GM18867 (cell line): ENCODE measurements around the gene PM20D2.

ENCODE experiments used
- ATAC-seq: cut with Tn5 transposase; IDR thresholded peaks from one replicate; pipeline ENCODE4 v1.9.1; 2021; ENCODE audit warnings: mild to moderate bottlenecking, moderate library complexity; ENCODE audit not compliant: unreplicated experiment

PM20D2 gene

DNA sequence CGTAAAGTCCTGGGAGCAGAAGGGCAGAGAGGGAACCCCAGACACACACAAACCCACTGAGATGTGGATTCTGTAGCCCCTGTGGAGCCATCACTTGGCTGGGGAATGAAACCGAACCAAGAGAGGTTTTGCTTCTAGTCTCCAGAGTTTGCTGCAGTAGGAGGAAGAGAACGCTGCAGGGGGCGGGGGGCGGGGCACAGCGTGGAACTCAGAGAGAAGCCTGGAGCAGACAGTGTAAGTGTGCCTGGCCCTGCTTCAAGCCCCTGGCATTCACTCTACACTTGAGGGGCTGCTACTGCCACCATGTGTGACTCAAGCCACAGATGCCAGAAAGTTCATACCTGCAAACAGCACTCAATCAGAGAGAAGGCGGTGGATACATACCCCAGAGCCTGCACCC, 52.4 kb downstream of the PM20D2 start:
- no peak for ATAC-seq

DNA sequence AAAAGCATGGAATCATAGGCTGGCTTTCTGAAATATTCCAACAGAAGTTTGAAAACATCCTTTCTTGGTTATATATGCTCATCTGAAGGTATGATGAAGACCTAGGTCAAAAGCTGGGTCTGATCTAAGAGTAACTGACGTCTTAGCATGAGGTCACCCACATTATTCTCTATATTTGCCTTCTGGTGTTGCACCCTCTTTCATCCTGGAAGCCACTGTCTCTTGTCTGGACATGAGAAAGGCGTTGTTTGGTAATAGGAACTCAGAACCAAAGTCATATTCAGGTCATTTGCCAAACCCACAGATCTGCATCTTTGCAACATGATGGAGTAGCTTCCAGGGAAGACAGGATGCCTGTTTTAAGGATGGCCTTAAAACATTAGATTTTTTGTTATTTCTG, 53.7 kb downstream of the PM20D2 start:
- ATAC-seq: no peak

GRCh38 chr6:89200706-89201215, 54.9 kb downstream of the PM20D2 start:
- no peak for ATAC-seq

- no peak for ATAC-seq
Measured at GRCh38 chr6:89204096-89204495, 58.2 kb downstream of the PM20D2 start.

GRCh38 chr6:89205819-89206218, 60.0 kb downstream of the PM20D2 start:
- no peak for ATAC-seq

GRCh38 chr6:89208551-89208950, 62.7 kb downstream of the PM20D2 start:
- no peak for ATAC-seq

- no peak for ATAC-seq
Measured at GRCh38 chr6:89209457-89209856, 63.6 kb downstream of the PM20D2 start.

- no peak for ATAC-seq
Measured at GRCh38 chr6:89212472-89212871, 66.6 kb downstream of the PM20D2 start.

DNA sequence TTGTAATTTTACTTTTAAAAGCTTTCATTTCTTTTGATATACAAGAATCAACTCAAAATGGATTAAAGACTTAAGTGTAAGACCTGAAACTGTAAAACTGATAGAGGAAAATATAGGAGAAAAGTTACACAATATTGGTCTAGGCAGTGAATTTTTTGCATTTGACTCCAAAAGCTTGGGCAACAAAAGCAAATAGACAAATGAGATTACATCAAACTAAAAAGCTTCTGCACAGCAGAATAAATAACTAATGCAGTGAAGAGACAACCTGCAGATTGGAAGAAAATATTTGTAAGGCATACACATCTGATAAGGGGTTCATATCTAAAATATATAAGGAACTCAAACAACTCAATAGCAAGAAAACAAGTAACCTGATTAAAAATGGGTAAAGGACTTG, 68.3 kb downstream of the PM20D2 start:
- no peak for ATAC-seq
